ENCODE measurements around the gene ANKS6.
A peak's percentile ranks its signal among the peaks of the same experiment; 100 is the strongest.

Gene ANKS6

GRCh38 chr9:98781588-98782383 is 14.6 kb downstream of the ANKS6 start:
- Mint-ChIP-seq H3K27ac (peak overlapping the region in 1 of 3 experiments; percentile 60), H3K4me1 (peaks cover 34% of the 10 kb centered on the region), H3K27me3 (ENCODE audit: low read depth) (no peaks in the 10 kb centered on the region), H3K36me3 (ENCODE audit: low read depth) (peaks cover 39% of the 10 kb centered on the region), H3K9me3 (no peaks in the 10 kb centered on the region), H3K4me3 (no peak overlapping the region)
- no peak for TF ChIP-seq CTCF (IDR thresholded peaks at IDR 0.05; ENCODE audit: unreplicated experiment in 3 of 3)

- no peak overlapping the region for H3K4me3 Mint-ChIP-seq
- no peak for TF ChIP-seq CTCF (IDR thresholded peaks at IDR 0.05; ENCODE audit: unreplicated experiment in 3 of 3)
- no peaks in the 10 kb centered on the region for H3K9me3 Mint-ChIP-seq
- H3K27me3 Mint-ChIP-seq (ENCODE audit: low read depth), result no peaks in the 10 kb centered on the region
- peaks cover 26% of the 10 kb centered on the region for H3K4me1 Mint-ChIP-seq
- peaks cover 38% of the 10 kb centered on the region for H3K36me3 Mint-ChIP-seq (ENCODE audit: low read depth)
- H3K27ac Mint-ChIP-seq, result peak overlapping the region in 1 of 3 experiments; percentile 67
These were observed 16.2 kb downstream of the ANKS6 start for GRCh38 chr9:98780059-98780749.

- Mint-ChIP-seq H3K4me3 (no peak overlapping the region), H3K4me1 (peaks cover 16% of the 10 kb centered on the region), H3K36me3 (ENCODE audit: low read depth) (peaks cover 37% of the 10 kb centered on the region), H3K27me3 (ENCODE audit: low read depth) (no peaks in the 10 kb centered on the region), H3K9me3 (no peaks in the 10 kb centered on the region), H3K27ac (peak overlapping the region; percentile 54 to 98 (median 76))
- TF ChIP-seq CTCF (IDR thresholded peaks at IDR 0.05; ENCODE audit: unreplicated experiment in 3 of 3), result no peak
These were observed 17.4 kb downstream of the ANKS6 start for GRCh38 chr9:98778711-98779530.

GRCh38 chr9:98778251-98778650 is 18.1 kb downstream of the ANKS6 start:
- Mint-ChIP-seq H3K9me3 (no peaks in the 10 kb centered on the region), H3K4me3 (no peak overlapping the region), H3K4me1 (peaks cover 12% of the 10 kb centered on the region), H3K27me3 (ENCODE audit: low read depth) (no peaks in the 10 kb centered on the region), H3K27ac (peak overlapping the region in 2 of 3 experiments; percentile 76 to 98), H3K36me3 (ENCODE audit: low read depth) (peaks cover 43% of the 10 kb centered on the region)
- no peak for TF ChIP-seq CTCF (IDR thresholded peaks at IDR 0.05; ENCODE audit: unreplicated experiment in 3 of 3)

- Mint-ChIP-seq H3K4me1 (peaks cover 12% of the 10 kb centered on the region), H3K27me3 (ENCODE audit: low read depth) (no peaks in the 10 kb centered on the region), H3K36me3 (ENCODE audit: low read depth) (peaks cover 43% of the 10 kb centered on the region), H3K4me3 (no peak overlapping the region), H3K9me3 (no peaks in the 10 kb centered on the region), H3K27ac (no peak overlapping the region)
- no peak for TF ChIP-seq CTCF (IDR thresholded peaks at IDR 0.05; ENCODE audit: unreplicated experiment in 3 of 3)
These were observed 18.7 kb downstream of the ANKS6 start for GRCh38 chr9:98777618-98778017.
